Smooth muscle cell (in vitro differentiated cells): ENCODE data around the gene CAMKK1. TPM values are rescaled to one million over a fixed set of nuclear protein-coding genes. Genes with fewer than 3 reads are reported as not detected.

Experiments
- DNase-seq: peaks from one replicate; lab custom pipeline; 2025; ENCODE audit not compliant: unreplicated experiment; lab: John Stamatoyannopoulos, UW
- H2AFZ ChIP-seq: fragments of 200-600 bp; sonication (generic); 2 replicates; pipeline ENCODE4 v1.6.0; 2016; ENCODE audit warnings: antibody characterized with exemption, low read depth, mild to moderate bottlenecking
- H3F3A ChIP-seq: fragments of 200-600 bp; sonication (generic); 2 replicates; pipeline ENCODE4 v1.6.0; 2017; ENCODE audit warnings: antibody characterized with exemption, low read depth
- H3K27ac ChIP-seq: fragments of 200-600 bp; sonication (generic); 2 replicates; pipeline ENCODE4 v1.5.1; 2016; ENCODE audit warnings: low read depth, mild to moderate bottlenecking
- H3K27me3 ChIP-seq: fragments of 200-600 bp; sonication (generic); 2 replicates; pipeline ENCODE4 v1.6.1; 2016; ENCODE audit warnings: low read depth, mild to moderate bottlenecking
- H3K36me3 ChIP-seq: fragments of 200-600 bp; sonication (generic); 2 replicates; pipeline ENCODE4 v1.5.1; 2016; ENCODE audit warnings: low read depth
- H3K4me1 ChIP-seq: fragments of 200-600 bp; sonication (generic); 2 replicates; pipeline ENCODE4 v1.5.1; 2016; ENCODE audit warnings: low read depth
- H3K4me2 ChIP-seq: fragments of 200-600 bp; sonication (generic); 2 replicates; pipeline ENCODE4 v1.6.0; 2016; ENCODE audit warnings: mild to moderate bottlenecking
- H3K4me3 ChIP-seq: fragments of 200-600 bp; sonication (generic); 2 replicates; pipeline ENCODE4 v1.5.1; 2016; ENCODE audit warnings: mild to moderate bottlenecking
- H3K79me2 ChIP-seq: fragments of 200-600 bp; sonication (generic); 2 replicates; pipeline ENCODE4 v1.6.0; 2016; ENCODE audit warnings: low read depth, mild to moderate bottlenecking
- H3K9ac ChIP-seq: fragments of 200-600 bp; sonication (generic); 2 replicates; pipeline ENCODE4 v1.6.0; 2016; ENCODE audit warnings: low read depth
- H3K9me3 ChIP-seq: fragments of 200-600 bp; sonication (generic); replicated peaks from 2 replicates; pipeline ENCODE4 v1.5.1; 2016; ENCODE audit warnings: low read depth
- H4K20me1 ChIP-seq: fragments of 200-600 bp; sonication (generic); 2 replicates; pipeline ENCODE4 v1.6.0; 2016; ENCODE audit warnings: low read depth
- CTCF ChIP-seq: fragments of 200-600 bp; sonication (generic); IDR thresholded peaks from 2 replicates; pipeline ENCODE4 v1.5.1; 2017; ENCODE audit warnings: borderline replicate concordance, mild to moderate bottlenecking, antibody characterized with exemption; ENCODE audit not compliant: insufficient read depth, poor library complexity, severe bottlenecking
- WGBS: methylation state at CpG from one replicate; pipeline ENCODE4 v1.1.7; 2016; ENCODE audit warnings: low lambda C conversion rate; 5-methylcytosine and 5-hydroxymethylcytosine counted together
- polyA plus RNA-seq: library from polyadenylated mRNA; unstranded; fragments of >200 nt; fragmentation: Nextera tagmentation; extraction: Ambion mirVana; gene quantifications from 2 replicates; pipeline ENCODE4 v1.2.1, GENCODE V29; 2016
- total RNA-seq: library from RNA; depleted of rRNA; stranded (reverse); fragments of >200 nt; gene quantifications from 2 replicates; pipeline ENCODE4 v1.2.3, GENCODE V29; 2014

Gene CAMKK1
- total RNA-seq = 6.3 and 8.8 TPM in 2 replicates
- 7.7 and 8.1 TPM in 2 replicates for polyA plus RNA-seq

- 8% methylated on average over 15 of the region's 75 CpGs for WGBS
- Histone ChIP-seq H3K4me3 (peak within 1 kb of the TSS; percentile 73), H3K4me1 (peaks cover 27% of the 10 kb centered on the region), H3F3A (peaks cover 22% of the 10 kb centered on the region), H3K36me3 (no peaks in the 10 kb centered on the region), H3K27ac (peak within 1 kb of the TSS; percentile 99), H3K9ac (peak within 1 kb of the TSS; percentile 56), H4K20me1 (peaks cover 7% of the 10 kb centered on the region), H2AFZ (peak within 1 kb of the TSS; percentile 80), H3K4me2 (peak within 1 kb of the TSS; percentile 97), H3K79me2 (no peaks in the 10 kb centered on the region), H3K9me3 (no peaks in the 10 kb centered on the region), H3K27me3 (no peaks in the 10 kb centered on the region)
- peak; percentile 85 for DNase-seq
- TF ChIP-seq CTCF = no peak
Observed at GRCh38 chr17:3893003-3893719, at the start of gene CAMKK1. Gene CAMKK1 (minus strand): TSS chr17:3893053. CDS start chr17:3885687, 7,366 bp downstream.

DNA sequence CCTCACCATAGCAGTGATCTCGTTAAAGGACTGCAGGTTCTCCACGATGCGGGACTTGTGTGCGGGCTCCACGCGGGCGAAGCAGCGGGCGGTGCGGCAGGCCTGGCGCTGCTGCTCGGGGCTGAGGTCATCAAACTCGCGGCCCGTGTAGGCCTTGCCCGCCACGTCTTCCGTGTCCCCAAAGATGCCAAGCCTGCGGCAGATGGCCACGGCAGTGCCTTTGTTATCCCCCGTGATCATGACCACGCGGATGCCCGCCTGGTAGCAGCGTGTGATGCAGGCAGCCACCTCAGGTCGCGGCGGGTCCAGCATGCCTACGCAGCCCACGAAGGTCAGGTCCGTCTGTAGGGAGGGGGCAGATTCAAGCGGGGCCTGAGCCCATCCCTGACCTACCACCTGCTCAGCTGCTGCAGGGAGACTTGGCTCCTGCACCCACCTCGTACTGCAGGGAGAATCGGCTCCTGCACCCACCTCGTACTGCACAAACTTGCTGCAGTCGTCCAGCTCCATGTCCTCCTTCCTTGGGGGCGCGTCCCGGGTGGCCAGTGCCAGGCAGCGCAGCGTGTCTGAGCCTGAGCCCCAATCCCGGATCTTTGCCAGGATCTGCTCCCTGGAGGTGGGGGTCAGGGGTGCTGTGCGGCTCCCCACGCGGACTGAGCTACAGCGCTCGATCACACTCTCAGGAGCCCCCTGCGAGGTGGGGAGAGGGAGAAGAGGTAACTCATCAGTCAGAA, 48.3 kb upstream of the CAMKK1 start:
- no peak overlapping the region for H3K9ac ChIP-seq
- no peaks in the 10 kb centered on the region for H3K27me3 ChIP-seq
- no peaks in the 10 kb centered on the region for H3K79me2 ChIP-seq
- no peak for DNase-seq
- TF ChIP-seq CTCF = no peak
- no peaks in the 10 kb centered on the region for H4K20me1 ChIP-seq
- no peak overlapping the region for H3K27ac ChIP-seq
- no peaks in the 10 kb centered on the region for H3K36me3 ChIP-seq
- H3F3A ChIP-seq = no peaks in the 10 kb centered on the region
- H3K4me2 ChIP-seq = no peak overlapping the region
- H3K9me3 ChIP-seq = no peaks in the 10 kb centered on the region
- H3K4me3 ChIP-seq = no peak overlapping the region
- H3K4me1 ChIP-seq = no peaks in the 10 kb centered on the region
- no peak overlapping the region for H2AFZ ChIP-seq
- WGBS = 96% methylated on average over 48 of the region's 48 CpGs

GRCh38 chr17:3937359-3937758, 44.5 kb upstream of the CAMKK1 start:
- no peaks in the 10 kb centered on the region for H3F3A ChIP-seq
- H3K36me3 ChIP-seq = no peaks in the 10 kb centered on the region
- no peaks in the 10 kb centered on the region for H3K27me3 ChIP-seq
- no peaks in the 10 kb centered on the region for H3K79me2 ChIP-seq
- H3K27ac ChIP-seq = no peak overlapping the region
- no peak overlapping the region for H3K4me2 ChIP-seq
- no peak for DNase-seq
- no peak overlapping the region for H3K4me3 ChIP-seq
- H3K4me1 ChIP-seq = no peaks in the 10 kb centered on the region
- no peak overlapping the region for H2AFZ ChIP-seq
- 95% methylated on average over 17 of the region's 17 CpGs for WGBS
- no peaks in the 10 kb centered on the region for H3K9me3 ChIP-seq
- no peak overlapping the region for H3K9ac ChIP-seq
- TF ChIP-seq CTCF = no peak
- H4K20me1 ChIP-seq = no peaks in the 10 kb centered on the region
